NCI-H460 (cell line): ENCODE results near the gene GUCY2D. TPM values are rescaled to one million over a fixed set of nuclear protein-coding genes. Genes with fewer than 3 reads are reported as not detected.
"Not testable (repeated sequence)": the region's sequence is repeated elsewhere in the genome, so short reads cannot be mapped to it uniquely, and the experiment has no call there.

Experiments
- DNase-seq: peaks from one replicate; pipeline ENCODE4 v3.0.0-alpha.2; 2016; ENCODE audit warnings: low read depth; ENCODE audit errors: extremely low read depth
- total RNA-seq: library from RNA; depleted of rRNA; stranded (reverse); fragments of >200 nt; shearing (Covaris generic); gene quantifications from 2 replicates; pipeline ENCODE4 v1.2.3, GENCODE V29; 2014; rRNA removed

The GUCY2D gene
- total RNA-seq, 1 experiment from 2014 or later = 0.02 TPM

DNA sequence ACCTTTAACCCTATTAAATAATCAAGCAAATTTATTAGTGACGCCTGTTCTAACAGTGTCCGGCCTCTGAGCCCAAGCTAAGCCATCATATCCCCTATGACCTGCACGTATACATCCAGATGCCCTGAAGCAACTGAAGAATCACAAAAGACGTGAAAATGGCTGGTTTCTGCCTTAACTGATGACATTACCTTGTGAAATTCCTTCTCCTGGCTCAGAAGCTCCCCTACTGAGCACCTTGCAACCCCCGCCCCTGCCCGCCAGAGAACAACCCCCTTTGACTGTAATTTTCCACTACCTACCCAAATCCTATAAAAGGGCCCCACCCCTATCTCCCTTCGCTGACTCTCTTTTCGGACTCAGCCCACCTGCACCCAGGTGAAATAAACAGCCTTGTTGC, 59.4 kb downstream of the GUCY2D start:
- DNase-seq = not testable (repeated sequence)

DNA sequence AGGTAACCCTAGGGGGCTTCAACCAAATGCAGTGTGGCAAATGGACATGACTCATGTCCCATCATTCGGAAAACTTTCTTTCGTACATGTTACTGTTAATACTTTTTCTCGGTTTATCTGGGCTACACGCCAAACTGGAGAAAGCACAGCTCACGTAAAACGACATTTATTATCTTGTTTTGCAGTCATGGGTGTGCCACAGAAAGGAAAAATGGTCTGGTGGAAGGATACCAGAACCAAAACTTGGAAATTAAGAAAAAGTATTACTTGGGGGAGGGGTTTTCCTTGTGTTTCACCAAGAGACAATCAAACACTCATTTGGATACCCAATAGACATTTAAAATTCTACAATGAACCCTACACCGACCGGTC, 60.0 kb downstream of the GUCY2D start:
- no peak for DNase-seq

DNA sequence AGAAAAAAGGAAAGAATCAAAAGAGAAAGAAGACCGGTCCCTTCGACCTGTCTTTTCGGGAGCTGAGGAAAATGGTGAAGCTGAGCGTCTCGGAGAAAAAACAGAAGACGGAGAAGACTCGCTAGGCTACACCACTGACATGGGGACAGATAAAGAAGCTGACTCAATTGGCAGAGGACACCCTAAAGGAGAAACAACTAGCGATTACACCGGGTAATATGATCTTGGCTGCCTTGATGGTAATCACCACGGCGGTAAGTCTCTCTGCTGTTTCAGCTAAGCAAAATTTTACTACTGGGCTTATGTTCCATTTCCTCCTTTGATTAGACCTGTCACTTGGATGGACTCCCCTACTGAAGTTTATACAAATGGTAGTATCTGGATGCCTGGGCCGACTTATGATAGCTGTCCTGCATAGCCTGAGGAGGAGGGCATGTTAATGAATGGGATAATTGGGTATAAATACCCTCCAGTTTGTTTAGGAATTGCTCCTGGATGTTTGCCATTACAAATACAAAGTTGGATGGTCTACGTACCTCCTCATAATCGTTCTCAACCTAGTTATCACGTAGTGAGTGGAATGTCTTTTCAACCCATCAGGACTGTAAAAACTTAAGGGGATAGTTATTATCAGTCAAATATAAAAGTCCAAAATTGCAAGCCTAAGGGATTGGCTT, 60.5 kb downstream of the GUCY2D start:
- DNase-seq = no peak

DNA sequence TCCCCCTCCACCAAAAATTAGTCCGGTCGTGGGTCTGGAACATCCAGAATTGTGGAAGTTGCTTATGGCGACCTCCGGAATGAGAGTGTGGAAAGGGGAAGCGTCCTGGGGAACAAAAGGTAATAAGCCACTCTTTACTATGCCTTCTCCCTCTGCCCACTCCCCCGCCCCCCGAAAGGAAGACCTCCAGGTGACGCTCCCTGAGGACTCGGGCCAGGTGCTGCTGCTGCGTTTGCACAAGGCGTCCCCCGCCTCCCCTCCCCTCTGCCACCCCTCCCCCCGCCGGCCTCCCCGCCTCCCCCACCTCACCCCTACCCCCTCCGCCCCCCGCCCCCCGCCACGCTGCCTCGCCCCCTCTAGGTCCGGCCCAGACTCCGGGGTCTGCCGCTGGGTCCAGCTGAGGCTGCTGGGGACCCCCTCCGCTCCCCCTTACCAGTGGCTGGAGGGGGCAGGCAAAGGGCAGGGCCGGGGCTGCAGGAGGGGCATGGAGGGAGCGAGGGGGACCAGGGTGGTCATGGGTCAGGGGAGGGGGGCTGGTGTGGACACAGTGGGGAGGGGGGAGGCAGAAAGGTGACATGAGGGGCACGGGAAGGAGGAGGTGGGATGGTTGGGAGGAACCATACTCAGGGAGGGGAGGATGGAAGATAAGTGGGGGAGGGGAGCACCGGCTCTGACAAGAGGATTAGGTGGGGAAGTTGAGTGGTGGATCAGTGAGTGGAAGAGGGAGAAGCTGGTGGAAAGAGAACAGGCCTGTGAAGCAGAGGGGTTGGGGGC, 61.5 kb downstream of the GUCY2D start:
- no peak for DNase-seq

DNA sequence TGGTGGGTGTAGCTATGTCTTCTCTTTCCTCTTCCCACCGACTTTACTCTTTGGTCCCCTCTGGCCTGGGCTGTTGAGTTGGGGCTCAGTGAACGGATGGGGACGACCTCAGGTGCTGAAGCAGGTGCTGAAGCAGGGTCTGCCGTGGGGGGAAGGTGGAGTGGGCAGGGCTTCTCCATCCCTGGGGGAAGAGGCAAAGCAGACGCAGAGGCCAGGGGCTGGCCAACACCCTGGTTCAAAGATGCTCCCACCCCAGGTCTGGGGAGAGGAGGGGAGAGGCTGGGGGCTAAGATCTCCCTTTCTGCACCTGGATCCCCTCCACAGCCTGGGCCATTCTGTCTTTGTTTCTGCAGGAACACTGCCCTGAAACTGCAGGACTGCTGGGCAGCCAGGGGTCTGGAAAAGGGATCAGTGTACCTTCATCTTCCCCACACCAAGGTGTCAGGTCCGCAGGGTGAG, 62.2 kb downstream of the GUCY2D start:
- no peak for DNase-seq

DNA sequence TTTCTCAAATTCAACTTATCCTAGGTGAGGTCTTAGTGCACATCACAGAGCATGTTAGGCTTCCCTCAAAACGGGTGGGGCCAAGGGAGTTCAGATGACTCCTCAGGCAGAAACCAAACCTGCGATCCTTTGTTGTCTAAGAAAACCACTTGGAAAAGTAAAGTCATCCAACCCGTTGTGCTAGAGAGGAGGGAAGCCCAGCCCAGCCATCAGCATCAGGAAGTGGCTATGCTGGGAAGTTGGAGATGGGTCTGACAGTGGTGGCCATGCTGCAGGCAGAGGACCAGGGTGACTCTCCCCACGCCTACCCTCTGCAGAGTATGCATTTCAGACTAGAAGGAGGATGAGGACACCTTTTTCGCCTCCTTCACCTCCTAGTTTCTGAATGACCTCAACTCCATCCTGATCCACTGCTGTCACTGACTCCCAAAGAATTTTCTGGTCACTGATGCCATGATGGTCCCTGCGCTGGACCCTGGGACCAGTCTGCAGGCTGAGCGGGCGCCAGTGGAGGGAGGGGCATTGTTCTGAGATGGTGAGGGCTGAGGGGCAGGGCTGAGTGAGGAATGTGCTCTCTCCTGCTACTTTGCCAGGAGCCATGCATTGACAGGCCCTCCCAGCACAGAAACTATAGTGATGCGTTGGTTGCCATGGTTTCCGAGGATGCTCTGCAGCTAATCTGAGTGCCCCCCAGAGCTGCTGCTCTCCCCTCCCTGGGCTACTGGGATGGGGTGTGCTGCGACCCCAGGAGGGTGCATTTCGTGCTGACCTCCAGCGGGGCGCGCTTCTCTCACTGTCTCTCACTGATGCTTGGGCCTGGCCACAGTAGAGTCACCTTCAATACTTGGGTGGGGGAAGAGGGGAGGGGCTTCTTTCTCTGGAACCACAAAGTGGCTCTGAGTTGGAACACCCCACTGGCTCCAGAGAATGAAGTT, 64.7 kb downstream of the GUCY2D start:
- no peak for DNase-seq

DNA sequence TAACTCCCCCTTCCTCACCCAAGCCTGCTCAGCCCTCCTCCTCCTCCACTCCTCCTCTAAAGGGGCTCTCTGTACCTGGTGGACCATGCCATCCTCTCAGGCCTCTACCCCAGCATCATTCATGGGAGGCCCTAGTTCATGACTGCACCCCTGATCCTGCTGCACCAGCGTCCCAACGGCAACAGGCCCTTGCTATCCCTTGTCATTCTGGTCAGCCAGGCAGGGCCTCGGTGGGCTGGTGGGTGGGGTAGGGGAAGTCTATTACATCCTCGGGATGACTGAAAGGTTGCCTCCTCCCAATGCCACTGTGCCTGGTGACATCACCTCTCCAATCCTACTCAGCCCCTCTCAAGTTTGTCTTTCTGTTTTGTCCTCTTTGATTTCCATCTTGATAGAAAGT, 65.4 kb downstream of the GUCY2D start:
- DNase-seq = no peak

DNA sequence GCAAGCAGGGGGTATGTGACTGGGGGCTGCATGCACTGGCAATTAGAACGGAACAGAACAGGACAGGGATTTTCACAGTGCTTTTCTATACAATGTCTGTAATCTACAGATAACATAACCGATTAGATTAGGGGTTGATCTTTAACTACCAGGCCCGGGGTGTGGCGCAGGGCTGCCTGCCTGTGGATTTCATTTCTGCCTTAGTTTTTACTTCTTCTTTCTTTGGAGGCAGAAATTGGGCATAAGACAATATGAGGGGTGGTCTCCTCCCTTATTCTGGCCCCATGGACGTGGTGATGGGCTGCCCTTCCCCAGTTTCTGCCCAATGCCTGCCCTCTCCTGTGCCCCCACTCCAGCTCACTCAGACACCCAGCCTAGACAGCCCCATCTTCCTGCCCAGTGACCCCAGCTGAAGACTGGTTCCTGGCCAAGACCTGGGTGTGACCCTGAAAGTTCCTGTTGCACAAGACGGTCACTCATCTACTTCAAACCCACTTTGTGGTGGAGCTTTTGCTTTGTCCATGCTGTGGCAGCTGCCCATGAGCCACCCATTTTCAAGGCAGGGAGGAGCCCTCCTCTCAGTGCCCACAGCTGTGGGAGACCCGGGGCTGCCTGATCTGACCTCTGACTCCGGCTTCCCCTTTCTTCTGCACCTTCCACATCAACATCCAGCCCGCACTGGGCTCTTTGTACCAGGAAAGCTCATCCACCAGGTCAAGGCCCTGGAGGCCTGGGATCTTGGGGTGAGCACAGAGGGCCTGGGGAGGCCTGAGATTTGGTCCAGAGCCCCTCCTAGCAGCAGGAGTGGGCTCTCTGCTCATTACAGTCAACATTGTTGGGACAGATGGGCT, 66.5 kb downstream of the GUCY2D start:
- DNase-seq = no peak

DNA sequence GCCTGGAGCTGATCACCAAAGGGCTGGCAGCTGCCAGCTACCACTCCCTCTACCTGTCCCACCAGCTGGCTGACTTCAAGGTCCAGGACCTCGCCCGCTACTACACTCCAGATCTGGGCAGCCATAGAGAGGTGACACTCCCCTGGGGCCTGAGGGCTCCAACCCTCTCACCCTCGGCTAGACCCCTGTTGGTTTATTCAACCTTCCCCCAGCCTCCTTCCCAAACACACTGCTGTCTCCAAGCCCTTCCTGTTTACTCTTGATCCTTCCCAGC, 67.1 kb downstream of the GUCY2D start:
- DNase-seq = no peak

Other genes with a start within 250 kb of the GUCY2D start
- gene KDM6B, start 168.4 kb upstream of the GUCY2D start, total RNA-seq = 7.7 and 8.8 TPM in 2 replicates
- 0.59 TPM in 1 of 2 replicates, not detected in the other for gene TMEM88, start 147.5 kb upstream of the GUCY2D start, total RNA-seq
- 46.6 and 67.2 TPM in 2 replicates for gene NAA38, start 145.1 kb upstream of the GUCY2D start, total RNA-seq
- 13.4 and 14.6 TPM in 2 replicates for gene CYB5D1, start 144.6 kb upstream of the GUCY2D start, total RNA-seq
- 63.9 and 73.7 TPM in 2 replicates for gene CHD3, start 113.8 kb upstream of the GUCY2D start, total RNA-seq
- 5.7 and 6.3 TPM in 2 replicates for gene RNF227, start 86.3 kb upstream of the GUCY2D start, total RNA-seq
- gene KCNAB3, start 72.8 kb upstream of the GUCY2D start, total RNA-seq = 0.32 and 1.9 TPM in 2 replicates
- 17.5 and 21.4 TPM in 2 replicates for gene TRAPPC1, start 70.7 kb upstream of the GUCY2D start, total RNA-seq
- 21.0 and 23.9 TPM in 2 replicates for gene CNTROB, start 70.4 kb upstream of the GUCY2D start, total RNA-seq
- not detected in 2 replicates for gene ALOX15B, start 36.4 kb downstream of the GUCY2D start, total RNA-seq
- gene ALOX12B, start 85.1 kb downstream of the GUCY2D start, total RNA-seq = 0.64 and 0.69 TPM in 2 replicates
- 0.06 TPM in 1 of 2 replicates, not detected in the other for gene ALOXE3, start 115.9 kb downstream of the GUCY2D start, total RNA-seq
- 9.0 and 9.4 TPM in 2 replicates for gene HES7, start 121.5 kb downstream of the GUCY2D start, total RNA-seq
- 4.6 and 6.5 TPM in 2 replicates for gene PER1, start 149.8 kb downstream of the GUCY2D start, total RNA-seq
- 6.0 and 8.0 TPM in 2 replicates for gene VAMP2, start 160.3 kb downstream of the GUCY2D start, total RNA-seq
- 26.6 and 27.9 TPM in 2 replicates for gene TMEM107, start 173.8 kb downstream of the GUCY2D start, total RNA-seq
- 4.0 and 5.5 TPM in 2 replicates for gene BORCS6, start 187.6 kb downstream of the GUCY2D start, total RNA-seq
- 64.1 and 69.2 TPM in 2 replicates for gene AURKB, start 208.0 kb downstream of the GUCY2D start, total RNA-seq
- 14.2 and 16.2 TPM in 2 replicates for gene CTC1, start 245.4 kb downstream of the GUCY2D start, total RNA-seq
- gene PFAS, start 246.7 kb downstream of the GUCY2D start, total RNA-seq = 54.7 and 57.4 TPM in 2 replicates